ENCODE measurements around the gene POR.
A peak's percentile ranks its signal among the peaks of the same experiment; 100 is the strongest.

POR gene

GRCh38 chr7:75916685-75917634 lies 2.0 kb downstream of the POR start:
- DNase-seq (ENCODE audit: low spot score): no peak

GRCh38 chr7:75920431-75921161 lies 5.6 kb downstream of the POR start:
- no peak for DNase-seq (ENCODE audit: low spot score)

- no peak for DNase-seq (ENCODE audit: low spot score)
These were observed 6.5 kb downstream of the POR start for GRCh38 chr7:75921479-75921878.

GRCh38 chr7:75922966-75923603 lies 8.1 kb downstream of the POR start:
- no peak for DNase-seq (ENCODE audit: low spot score)

GRCh38 chr7:75924256-75924655 lies 9.3 kb downstream of the POR start:
- no peak for DNase-seq (ENCODE audit: low spot score)

GRCh38 chr7:75924889-75925288 lies 9.9 kb downstream of the POR start:
- DNase-seq (ENCODE audit: low spot score): no peak

GRCh38 chr7:75925717-75926435 lies 10.9 kb downstream of the POR start:
- no peak for DNase-seq (ENCODE audit: low spot score)

- no peak for DNase-seq (ENCODE audit: low spot score)
These were observed 13.6 kb downstream of the POR start for GRCh38 chr7:75928568-75928914.

GRCh38 chr7:75931680-75932079 lies 16.7 kb downstream of the POR start:
- DNase-seq (ENCODE audit: low spot score): no peak

GRCh38 chr7:75937958-75938786 lies 23.2 kb downstream of the POR start:
- peak; percentile 93 for DNase-seq (ENCODE audit: low spot score)

- DNase-seq (ENCODE audit: low spot score): no peak
These were observed 24.0 kb downstream of the POR start for GRCh38 chr7:75938921-75939320.

- no peak for DNase-seq (ENCODE audit: low spot score)
These were observed 28.9 kb downstream of the POR start for GRCh38 chr7:75943864-75944263.

- DNase-seq (ENCODE audit: low spot score): no peak
These were observed 29.6 kb downstream of the POR start for GRCh38 chr7:75944507-75944906.

GRCh38 chr7:75945297-75946168 lies 30.6 kb downstream of the POR start:
- DNase-seq (ENCODE audit: low spot score): no peak

- no peak for DNase-seq (ENCODE audit: low spot score)
These were observed 31.4 kb downstream of the POR start for GRCh38 chr7:75946207-75946855.

GRCh38 chr7:75948179-75948578 lies 33.2 kb downstream of the POR start:
- DNase-seq (ENCODE audit: low spot score): no peak

GRCh38 chr7:75950111-75950681 lies 35.2 kb downstream of the POR start:
- no peak for DNase-seq (ENCODE audit: low spot score)

- peak; percentile 77 for DNase-seq (ENCODE audit: low spot score)
These were observed 36.6 kb downstream of the POR start for GRCh38 chr7:75951506-75951905.

GRCh38 chr7:75953431-75953830 lies 38.5 kb downstream of the POR start:
- no peak for DNase-seq (ENCODE audit: low spot score)

Measured in AG08395 (cell line).